ENCODE results near the gene TJP3. TPM values are rescaled to one million over a fixed set of nuclear protein-coding genes. Genes with fewer than 3 reads are reported as not detected.
"Not testable (repeated sequence)": the region's sequence is repeated elsewhere in the genome, so short reads cannot be mapped to it uniquely, and the experiment has no call there.

The TJP3 gene
- total RNA-seq, 2 donors from 2014 or later: 13.4 to 14.2 TPM

- no peaks in the 10 kb centered on the region for H3K9me3 ChIP-seq (ENCODE audit: control insufficient read depth, low read length, poor library complexity, severe bottlenecking)
- Mint-ChIP-seq H3K27me3 (no peaks in the 10 kb centered on the region), H3K4me1 (peaks cover 34% of the 10 kb centered on the region), H3K4me3 (peak overlapping the region; percentile 96), H3K27ac (peak overlapping the region; percentile 100), H3K36me3 (ENCODE audit: low read depth) (no peaks in the 10 kb centered on the region)
- ATAC-seq: no peak
- DNase-seq: no peak
These were observed 51.5 kb downstream of the TJP3 start for GRCh38 chr19:3759482-3760254.

GRCh38 chr19:3760871-3761361 is 52.7 kb downstream of the TJP3 start:
- H3K27ac Mint-ChIP-seq: peak overlapping the region; percentile 100
- ATAC-seq: peak; percentile 4
- DNase-seq: peak in 1 of 3 donors; percentile 21
- no peaks in the 10 kb centered on the region for H3K9me3 ChIP-seq (ENCODE audit: control insufficient read depth, low read length, poor library complexity, severe bottlenecking)
- H3K36me3 Mint-ChIP-seq (ENCODE audit: low read depth): no peaks in the 10 kb centered on the region
- H3K4me3 Mint-ChIP-seq: peak overlapping the region; percentile 96
- H3K4me1 Mint-ChIP-seq: peaks cover 26% of the 10 kb centered on the region
- no peaks in the 10 kb centered on the region for H3K27me3 Mint-ChIP-seq

GRCh38 chr19:3761382-3762129 is 53.4 kb downstream of the TJP3 start, which contains the start of gene APBA3:
TSS of gene APBA3 (minus strand) at chr19:3761692. CDS start at chr19:3760264, 1,428 bp downstream.
- peak within 1 kb of the TSS; percentile 100 for H3K27ac Mint-ChIP-seq
- no peaks in the 10 kb centered on the region for H3K27me3 Mint-ChIP-seq
- H3K36me3 Mint-ChIP-seq (ENCODE audit: low read depth): no peaks in the 10 kb centered on the region
- DNase-seq (peak; percentile 91 to 97 (median 96)), ATAC-seq (peak; percentile 59)
- no peaks in the 10 kb centered on the region for H3K9me3 ChIP-seq (ENCODE audit: control insufficient read depth, low read length, poor library complexity, severe bottlenecking)
- H3K4me3 Mint-ChIP-seq: peak within 1 kb of the TSS; percentile 96
- H3K4me1 Mint-ChIP-seq: peaks cover 29% of the 10 kb centered on the region

- Mint-ChIP-seq H3K27me3 (no peaks in the 10 kb centered on the region), H3K4me1 (peaks cover 32% of the 10 kb centered on the region), H3K4me3 (peak overlapping the region; percentile 96), H3K27ac (peak overlapping the region; percentile 100), H3K36me3 (ENCODE audit: low read depth) (no peaks in the 10 kb centered on the region)
- DNase-seq (no peak), ATAC-seq (no peak)
- no peaks in the 10 kb centered on the region for H3K9me3 ChIP-seq (ENCODE audit: control insufficient read depth, low read length, poor library complexity, severe bottlenecking)
These were observed 53.9 kb downstream of the TJP3 start for GRCh38 chr19:3762130-3762473.

GRCh38 chr19:3762501-3763459 is 54.6 kb downstream of the TJP3 start, which contains the start of gene MRPL54:
TSS of gene MRPL54 (plus strand) at chr19:3762682. CDS start at chr19:3762701, 19 bp downstream.
- Mint-ChIP-seq H3K36me3 (ENCODE audit: low read depth) (no peaks in the 10 kb centered on the region), H3K27me3 (no peaks in the 10 kb centered on the region), H3K4me3 (peak within 1 kb of the TSS; percentile 96), H3K27ac (peak within 1 kb of the TSS; percentile 100), H3K4me1 (peaks cover 32% of the 10 kb centered on the region)
- ATAC-seq (peak; percentile 85), DNase-seq (peak; percentile 97 to 99 (median 99))
- no peaks in the 10 kb centered on the region for H3K9me3 ChIP-seq (ENCODE audit: control insufficient read depth, low read length, poor library complexity, severe bottlenecking)

- no peaks in the 10 kb centered on the region for H3K9me3 ChIP-seq (ENCODE audit: control insufficient read depth, low read length, poor library complexity, severe bottlenecking)
- Mint-ChIP-seq H3K27me3 (no peaks in the 10 kb centered on the region), H3K4me3 (no peak overlapping the region), H3K27ac (no peak overlapping the region), H3K36me3 (ENCODE audit: low read depth) (peaks cover 3% of the 10 kb centered on the region), H3K4me1 (peaks cover 30% of the 10 kb centered on the region)
- ATAC-seq: no peak
- no peak for DNase-seq
These were observed 56.9 kb downstream of the TJP3 start for GRCh38 chr19:3765121-3765520.

GRCh38 chr19:3765757-3766156 is 57.6 kb downstream of the TJP3 start:
- not testable (repeated sequence) for ATAC-seq; H3K36me3 Mint-ChIP-seq (ENCODE audit: low read depth); H3K27me3 Mint-ChIP-seq; H3K4me3 Mint-ChIP-seq; H3K9me3 ChIP-seq (ENCODE audit: control insufficient read depth, low read length, poor library complexity, severe bottlenecking); DNase-seq
- Mint-ChIP-seq H3K27ac (peak overlapping the region; percentile 79), H3K4me1 (peaks cover 30% of the 10 kb centered on the region)

- H3K4me1 Mint-ChIP-seq: peaks cover 28% of the 10 kb centered on the region
- no peak for ATAC-seq
- H3K9me3 ChIP-seq (ENCODE audit: control insufficient read depth, low read length, poor library complexity, severe bottlenecking): no peaks in the 10 kb centered on the region
- DNase-seq: no peak
- peak overlapping the region; percentile 79 for H3K27ac Mint-ChIP-seq
- peak overlapping the region; percentile 75 for H3K4me3 Mint-ChIP-seq
- H3K27me3 Mint-ChIP-seq: no peaks in the 10 kb centered on the region
- peaks cover 5% of the 10 kb centered on the region for H3K36me3 Mint-ChIP-seq (ENCODE audit: low read depth)
These were observed 58.3 kb downstream of the TJP3 start for GRCh38 chr19:3766520-3766919.

- ATAC-seq: no peak
- peaks cover 5% of the 10 kb centered on the region for H3K36me3 Mint-ChIP-seq (ENCODE audit: low read depth)
- no peak for DNase-seq
- H3K27me3 Mint-ChIP-seq: no peaks in the 10 kb centered on the region
- H3K4me1 Mint-ChIP-seq: peaks cover 23% of the 10 kb centered on the region
- H3K27ac Mint-ChIP-seq: peak overlapping the region; percentile 79
- no peaks in the 10 kb centered on the region for H3K9me3 ChIP-seq (ENCODE audit: control insufficient read depth, low read length, poor library complexity, severe bottlenecking)
- H3K4me3 Mint-ChIP-seq: peak overlapping the region; percentile 47
These were observed 58.9 kb downstream of the TJP3 start for GRCh38 chr19:3767050-3767449.

GRCh38 chr19:3768015-3768747 is 60.0 kb downstream of the TJP3 start:
- DNase-seq (no peak), ATAC-seq (no peak)
- Mint-ChIP-seq H3K27me3 (no peaks in the 10 kb centered on the region), H3K4me3 (no peak overlapping the region), H3K4me1 (peaks cover 14% of the 10 kb centered on the region), H3K27ac (no peak overlapping the region), H3K36me3 (ENCODE audit: low read depth) (peaks cover 5% of the 10 kb centered on the region)
- H3K9me3 ChIP-seq (ENCODE audit: control insufficient read depth, low read length, poor library complexity, severe bottlenecking): no peaks in the 10 kb centered on the region

GRCh38 chr19:3768748-3769099 is 60.5 kb downstream of the TJP3 start:
- no peak overlapping the region for H3K27ac Mint-ChIP-seq

GRCh38 chr19:3769494-3769893 is 61.3 kb downstream of the TJP3 start:
- no peak for DNase-seq
- H3K36me3 Mint-ChIP-seq (ENCODE audit: low read depth): peaks cover 5% of the 10 kb centered on the region
- no peak overlapping the region for H3K27ac Mint-ChIP-seq
- H3K4me3 Mint-ChIP-seq: no peak overlapping the region
- H3K27me3 Mint-ChIP-seq: no peaks in the 10 kb centered on the region
- no peaks in the 10 kb centered on the region for H3K9me3 ChIP-seq (ENCODE audit: control insufficient read depth, low read length, poor library complexity, severe bottlenecking)
- H3K4me1 Mint-ChIP-seq: peaks cover 16% of the 10 kb centered on the region
- ATAC-seq: peak; percentile 18

More at GRCh38 chr19:3768748-3769099, 60.5 kb downstream of the TJP3 start:
- Mint-ChIP-seq H3K27me3 (no peaks in the 10 kb centered on the region), H3K36me3 (ENCODE audit: low read depth) (peaks cover 5% of the 10 kb centered on the region), H3K4me3 (peak overlapping the region; percentile 58), H3K4me1 (peaks cover 14% of the 10 kb centered on the region)
- DNase-seq (no peak), ATAC-seq (no peak)
- no peaks in the 10 kb centered on the region for H3K9me3 ChIP-seq (ENCODE audit: control insufficient read depth, low read length, poor library complexity, severe bottlenecking)
